Right lobe of liver (tissue), 4 donors: ENCODE results near the gene GGT7.
A peak's percentile ranks its signal among the peaks of the same experiment; 100 is the strongest.

Source experiments
- POLR2A ChIP-seq: fragments of 450-650 bp; IDR thresholded peaks from one replicate; pipeline ENCODE4 v1.6.1; 2017; ENCODE audit warnings: antibody characterized with exemption, mild to moderate bottlenecking
- TF ChIP-seq, protein P1 (sequence below), 4 donors: fragments of 200-600 bp in 3 of 4; fragments of 450-650 bp in 1 of 4; IDR thresholded peaks; one replicate each; pipeline versions ENCODE4 v1.5.1 to v1.8.0; 2016 to 2022; ENCODE audit warnings: antibody characterized with exemption in 4 of 4, mild to moderate bottlenecking in 2 of 4
- donor health status: DM: no; HTN: no; CAD: no.
- donor health status: DM: no; HTN: no; CAD: no.
- donor health status: DM: no; HTN: yes; CAD: no.

DNA sequence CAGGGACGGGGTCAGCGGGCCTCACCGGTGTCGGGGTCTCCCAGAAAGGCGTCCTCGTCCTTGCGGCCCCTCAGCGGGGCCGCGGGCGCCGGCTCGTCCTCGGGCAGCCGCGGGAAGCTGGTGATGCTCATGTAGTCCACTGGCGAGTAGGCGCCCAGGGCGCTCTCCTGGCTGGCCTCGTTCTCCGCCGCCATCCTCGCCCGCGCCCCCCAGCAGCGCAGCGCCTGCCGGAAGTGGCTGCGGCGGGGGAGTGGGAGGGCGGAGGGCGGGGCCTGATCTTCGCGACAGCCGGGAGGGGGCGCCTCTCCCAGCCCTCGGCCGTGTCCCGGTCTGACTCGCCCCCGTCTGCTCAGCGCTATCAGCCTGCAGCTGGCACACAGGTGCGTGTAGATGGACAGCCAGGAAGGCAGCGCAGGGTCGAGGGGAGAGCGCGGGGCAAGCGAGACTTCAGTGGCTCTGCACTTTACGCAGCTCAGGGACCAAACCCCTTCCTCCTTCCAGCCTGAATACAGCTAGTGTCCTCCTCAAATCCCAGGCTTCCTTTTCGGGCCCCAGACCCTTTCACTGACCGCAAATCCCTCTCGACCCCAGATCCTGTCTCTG, at the start of gene GGT7:
- TF ChIP-seq, protein P1, sequence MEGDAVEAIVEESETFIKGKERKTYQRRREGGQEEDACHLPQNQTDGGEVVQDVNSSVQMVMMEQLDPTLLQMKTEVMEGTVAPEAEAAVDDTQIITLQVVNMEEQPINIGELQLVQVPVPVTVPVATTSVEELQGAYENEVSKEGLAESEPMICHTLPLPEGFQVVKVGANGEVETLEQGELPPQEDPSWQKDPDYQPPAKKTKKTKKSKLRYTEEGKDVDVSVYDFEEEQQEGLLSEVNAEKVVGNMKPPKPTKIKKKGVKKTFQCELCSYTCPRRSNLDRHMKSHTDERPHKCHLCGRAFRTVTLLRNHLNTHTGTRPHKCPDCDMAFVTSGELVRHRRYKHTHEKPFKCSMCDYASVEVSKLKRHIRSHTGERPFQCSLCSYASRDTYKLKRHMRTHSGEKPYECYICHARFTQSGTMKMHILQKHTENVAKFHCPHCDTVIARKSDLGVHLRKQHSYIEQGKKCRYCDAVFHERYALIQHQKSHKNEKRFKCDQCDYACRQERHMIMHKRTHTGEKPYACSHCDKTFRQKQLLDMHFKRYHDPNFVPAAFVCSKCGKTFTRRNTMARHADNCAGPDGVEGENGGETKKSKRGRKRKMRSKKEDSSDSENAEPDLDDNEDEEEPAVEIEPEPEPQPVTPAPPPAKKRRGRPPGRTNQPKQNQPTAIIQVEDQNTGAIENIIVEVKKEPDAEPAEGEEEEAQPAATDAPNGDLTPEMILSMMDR (IDR thresholded peaks at IDR 0.05) = peak; percentile 66 to 85 (median 82)
- peak; percentile 28 for TF ChIP-seq POLR2A
